Measurements from ENCODE around the gene OR2T10. TPM values are rescaled to one million over a fixed set of nuclear protein-coding genes. Genes with fewer than 3 reads are reported as not detected.
"Not testable (repeated sequence)": the region's sequence is repeated elsewhere in the genome, so short reads cannot be mapped to it uniquely, and the experiment has no call there.

OR2T10 gene
- total and polyA plus RNA-seq, 2 of the 4 experiments (the other 2 are of a cell fraction), result not detected

DNA sequence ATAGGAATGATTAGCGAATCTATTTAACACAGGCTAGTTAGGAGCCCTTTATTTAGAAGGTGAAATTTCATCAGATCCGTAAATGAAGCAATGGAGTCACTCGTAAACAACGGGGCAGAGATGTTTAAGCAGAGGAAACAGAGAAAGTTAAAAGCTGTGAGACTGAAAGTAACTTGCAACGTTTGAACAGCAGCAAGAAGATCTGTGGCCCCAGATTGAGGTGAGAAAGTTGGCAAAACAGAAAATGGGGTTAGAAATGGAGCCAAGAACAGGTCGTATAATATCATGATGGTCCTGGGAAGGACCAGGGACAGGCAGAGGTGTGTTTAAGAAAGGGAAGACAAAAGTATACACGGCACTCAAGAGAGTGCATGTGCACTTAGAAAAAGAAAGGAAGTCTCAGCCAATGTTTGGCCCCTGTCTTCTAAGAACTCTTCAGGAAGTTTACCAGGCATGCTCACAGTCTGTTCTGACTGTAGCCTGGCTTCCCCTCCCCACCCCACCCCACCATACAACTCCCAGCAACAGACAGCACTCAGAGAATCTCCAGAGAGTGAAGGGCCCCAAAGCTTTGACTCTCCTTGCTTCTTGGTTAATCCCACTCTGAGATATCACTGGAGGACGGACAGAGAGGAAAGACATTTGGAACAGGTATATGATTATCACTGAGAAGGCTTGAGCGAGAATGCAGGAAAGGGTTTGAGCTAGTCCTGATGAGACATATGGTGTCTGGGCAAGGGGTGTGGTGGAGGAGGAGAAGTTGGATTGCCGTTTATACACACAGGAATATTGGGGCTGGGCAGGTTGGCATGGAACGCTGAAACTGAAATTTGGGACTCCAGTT is 31.7 kb downstream of the OR2T10 start:
- H4K91ac ChIP-seq (ENCODE audit: insufficient read depth, low read depth, low read length); intact Hi-C loops (cut with micrococcal nuclease); in situ Hi-C loops (cut with MboI; ENCODE audit: low sequenced_read_pairs); H2BK20ac ChIP-seq (ENCODE audit: low read depth, low read length); H3K79me1 ChIP-seq (ENCODE audit: low read depth in 1 of 2, low read length in 2 of 2); H3K9me3 ChIP-seq (ENCODE audit: control insufficient read depth, insufficient read depth, low read length); dilution Hi-C loops (cut with HindIII; ENCODE audit: low sequenced_read_pairs, unreplicated experiment); H2BK15ac ChIP-seq (ENCODE audit: low read depth, low read length); H2AK9ac ChIP-seq (replicated peaks; ENCODE audit: low read depth, low read length, poor library complexity); H3K9ac ChIP-seq (ENCODE audit: low read depth, low read length); H2BK120ac ChIP-seq (ENCODE audit: low read depth, low read length); H3K56ac ChIP-seq (ENCODE audit: extremely low read depth, insufficient read depth, low read length); H3K4me2 ChIP-seq (ENCODE audit: low read depth, low read length); H2AK5ac ChIP-seq (ENCODE audit: low read depth, low read length); DNase-seq; H3K27ac ChIP-seq (ENCODE audit: insufficient read depth, low read length); H3K36me3 ChIP-seq (ENCODE audit: control insufficient read depth, insufficient read depth, low read length); BruUV-seq (replicated peaks); H3K9me1 ChIP-seq (ENCODE audit: insufficient read depth, low read length); H3K14ac ChIP-seq (replicated peaks; ENCODE audit: low read depth, low read length); ATAC-seq (ENCODE audit: low read depth); POLR2A ChIA-PET (ENCODE audit: unreplicated experiment); CTCF ChIA-PET; H3K18ac ChIP-seq (ENCODE audit: low read depth, low read length); H4K8ac ChIP-seq (ENCODE audit: low read depth in 2 of 2, low read length in 2 of 2); H3K4ac ChIP-seq (ENCODE audit: low read depth, low read length); H2BK5ac ChIP-seq (ENCODE audit: low read depth, low read length, poor library complexity, severe bottlenecking); H3K4me3 ChIP-seq (ENCODE audit: insufficient read depth, low read depth, low read length); H2AFZ ChIP-seq (replicated peaks; ENCODE audit: low read length, poor library complexity); H4K20me1 ChIP-seq (ENCODE audit: insufficient read depth, low read length); H4K5ac ChIP-seq (ENCODE audit: low read depth, low read length); H3K4me1 ChIP-seq (ENCODE audit: control insufficient read depth, insufficient read depth, low read length); H3K23ac ChIP-seq (ENCODE audit: low read depth, low read length); H3K27me3 ChIP-seq (ENCODE audit: control insufficient read depth, insufficient read depth, low read length): not testable (repeated sequence)
- WGBS, 2 experiments (ENCODE audit: extremely low coverage in 2 of 2, insufficient read length in 1 of 2), result 64% methylated on average over 3 of the region's 11 CpGs; no CpG with 5 or more reads in 1 of the 2 experiments

GRCh38 chr1:248562672-248563071 is 34.8 kb downstream of the OR2T10 start, which contains the start of gene OR2T29:
OR2T29 (minus strand) TSS chr1:248562772; CDS start chr1:248559491, 3,281 bp downstream.
- H4K5ac ChIP-seq (ENCODE audit: low read depth, low read length); H3K27me3 ChIP-seq (ENCODE audit: control insufficient read depth, insufficient read depth, low read length); H3K14ac ChIP-seq (replicated peaks; ENCODE audit: low read depth, low read length); H3K4ac ChIP-seq (ENCODE audit: low read depth, low read length); H2BK20ac ChIP-seq (ENCODE audit: low read depth, low read length); in situ Hi-C loops (cut with MboI; ENCODE audit: low sequenced_read_pairs); H3K18ac ChIP-seq (ENCODE audit: low read depth, low read length); H4K20me1 ChIP-seq (ENCODE audit: insufficient read depth, low read length); ATAC-seq (ENCODE audit: low read depth); H4K91ac ChIP-seq (ENCODE audit: insufficient read depth, low read depth, low read length); H3K23ac ChIP-seq (ENCODE audit: low read depth, low read length); H2BK5ac ChIP-seq (ENCODE audit: low read depth, low read length, poor library complexity, severe bottlenecking); dilution Hi-C loops (cut with HindIII; ENCODE audit: low sequenced_read_pairs, unreplicated experiment); H3K56ac ChIP-seq (ENCODE audit: extremely low read depth, insufficient read depth, low read length); H3K4me2 ChIP-seq (ENCODE audit: low read depth, low read length); intact Hi-C loops (cut with micrococcal nuclease); H3K36me3 ChIP-seq (ENCODE audit: control insufficient read depth, insufficient read depth, low read length); H3K4me1 ChIP-seq (ENCODE audit: control insufficient read depth, insufficient read depth, low read length); H4K8ac ChIP-seq (ENCODE audit: low read depth in 2 of 2, low read length in 2 of 2); H3K9ac ChIP-seq (ENCODE audit: low read depth, low read length); H3K79me1 ChIP-seq (ENCODE audit: low read depth in 1 of 2, low read length in 2 of 2); POLR2A ChIA-PET (ENCODE audit: unreplicated experiment); H3K9me1 ChIP-seq (ENCODE audit: insufficient read depth, low read length); CTCF ChIA-PET; H2BK15ac ChIP-seq (ENCODE audit: low read depth, low read length); H2AK5ac ChIP-seq (ENCODE audit: low read depth, low read length); H3K4me3 ChIP-seq (ENCODE audit: insufficient read depth, low read depth, low read length); H3K9me3 ChIP-seq (ENCODE audit: control insufficient read depth, insufficient read depth, low read length); H2AK9ac ChIP-seq (replicated peaks; ENCODE audit: low read depth, low read length, poor library complexity); BruUV-seq (replicated peaks); H3K27ac ChIP-seq (ENCODE audit: insufficient read depth, low read length); H2BK120ac ChIP-seq (ENCODE audit: low read depth, low read length); DNase-seq; H2AFZ ChIP-seq (replicated peaks; ENCODE audit: low read length, poor library complexity): not testable (repeated sequence)
- no CpG with 5 or more reads among the region's 3 CpGs for WGBS, 2 experiments (ENCODE audit: extremely low coverage in 2 of 2, insufficient read length in 1 of 2)

Data from IMR-90 (cell line).